Parathyroid adenoma (tissue), 2 donors: Measurements from ENCODE around the gene CYSTM1.

Experiments used
- H2AFZ ChIP-seq: fragments of 300-600 bp; sonication (generic); one replicate; pipeline ENCODE4 v1.7.0; 2017; ENCODE audit warnings: antibody characterized with exemption, mild to moderate bottlenecking
- H3K27ac ChIP-seq: fragments of 300-600 bp; sonication (generic); one replicate; pipeline ENCODE4 v1.7.0; 2017
- H3K27me3 ChIP-seq: fragments of 300-600 bp; sonication (generic); one replicate; pipeline ENCODE4 v1.7.0; 2017; ENCODE audit warnings: low read length; ENCODE audit not compliant: control insufficient read depth, insufficient read depth
- H3K36me3 ChIP-seq: fragments of 300-600 bp; sonication (generic); one replicate; pipeline ENCODE4 v1.7.0; 2017; ENCODE audit warnings: low read length; ENCODE audit not compliant: control insufficient read depth, insufficient read depth
- H3K4me1 ChIP-seq: fragments of 300-600 bp; sonication (generic); one replicate; pipeline ENCODE4 v1.7.0; 2017; ENCODE audit warnings: control low read depth
- H3K4me2 ChIP-seq: fragments of 300-600 bp; sonication (generic); one replicate; pipeline ENCODE4 v1.7.0; 2017; ENCODE audit warnings: low read length
- H3K4me3 ChIP-seq: fragments of 300-600 bp; sonication (generic); one replicate; pipeline ENCODE4 v1.7.0; 2017; ENCODE audit warnings: low read depth, low read length
- H3K79me2 ChIP-seq: fragments of 300-600 bp; sonication (generic); one replicate; pipeline ENCODE4 v1.7.0; 2017; ENCODE audit warnings: control low read depth
- H3K9ac ChIP-seq: fragments of 300-600 bp; sonication (generic); one replicate; pipeline ENCODE4 v1.7.0; 2017; ENCODE audit warnings: mild to moderate bottlenecking
- H3K9me3 ChIP-seq: fragments of 300-600 bp; sonication (generic); one replicate; pipeline ENCODE4 v1.7.0; 2017; ENCODE audit warnings: low read length; ENCODE audit not compliant: control insufficient read depth
- CTCF ChIP-seq: fragments of 300-600 bp; sonication (generic); IDR thresholded peaks from one replicate; pipeline ENCODE4 v1.7.0; 2017; ENCODE audit warnings: antibody characterized with exemption, mild to moderate bottlenecking
- donor health status: primary hyperparathyroidism.

Gene CYSTM1

GRCh38 chr5:140174014-140174413 is 974 bp upstream of the CYSTM1 start:
- Histone ChIP-seq H3K4me3 (no peak overlapping the region), H3K36me3 (no peaks in the 10 kb centered on the region), H3K4me1 (peaks cover 21% of the 10 kb centered on the region), H3K9me3 (no peaks in the 10 kb centered on the region), H3K79me2 (peaks cover 7% of the 10 kb centered on the region), H3K27me3 (no peaks in the 10 kb centered on the region), H3K9ac (no peak overlapping the region), H3K4me2 (no peak overlapping the region), H3K27ac (peak overlapping the region; percentile 85), H2AFZ (peak overlapping the region; percentile 94)
- TF ChIP-seq CTCF: no peak

- no peaks in the 10 kb centered on the region for H3K36me3 ChIP-seq
- peak overlapping the region; percentile 87 for H3K4me3 ChIP-seq
- peak overlapping the region; percentile 94 for H2AFZ ChIP-seq
- no peaks in the 10 kb centered on the region for H3K27me3 ChIP-seq
- H3K27ac ChIP-seq: peak overlapping the region; percentile 85
- H3K4me1 ChIP-seq: peaks cover 21% of the 10 kb centered on the region
- no peaks in the 10 kb centered on the region for H3K9me3 ChIP-seq
- peak overlapping the region; percentile 89 for H3K4me2 ChIP-seq
- H3K79me2 ChIP-seq: peaks cover 10% of the 10 kb centered on the region
- H3K9ac ChIP-seq: peak overlapping the region; percentile 92
- peak; percentile 30 for TF ChIP-seq CTCF
Observed at GRCh38 chr5:140175367-140176030, 511 bp downstream of the CYSTM1 start.

- Histone ChIP-seq H3K9ac (no peak overlapping the region), H3K27ac (peak overlapping the region; percentile 85), H3K79me2 (peaks cover 13% of the 10 kb centered on the region), H3K36me3 (no peaks in the 10 kb centered on the region), H3K4me2 (peak overlapping the region; percentile 89), H3K4me1 (peaks cover 21% of the 10 kb centered on the region), H2AFZ (peak overlapping the region; percentile 94), H3K27me3 (no peaks in the 10 kb centered on the region), H3K4me3 (peak overlapping the region; percentile 87), H3K9me3 (no peaks in the 10 kb centered on the region)
- no peak for TF ChIP-seq CTCF
Observed at GRCh38 chr5:140176031-140176387, 1.0 kb downstream of the CYSTM1 start.

GRCh38 chr5:140178086-140178410 is 3.1 kb downstream of the CYSTM1 start:
- peak overlapping the region; percentile 8 for H3K4me3 ChIP-seq
- no peaks in the 10 kb centered on the region for H3K9me3 ChIP-seq
- H3K27ac ChIP-seq: peak overlapping the region; percentile 76
- H3K9ac ChIP-seq: no peak overlapping the region
- H3K4me2 ChIP-seq: peak overlapping the region; percentile 27
- peaks cover 13% of the 10 kb centered on the region for H3K79me2 ChIP-seq
- H3K27me3 ChIP-seq: no peaks in the 10 kb centered on the region
- no peaks in the 10 kb centered on the region for H3K36me3 ChIP-seq
- no peak for TF ChIP-seq CTCF
- H3K4me1 ChIP-seq: peaks cover 17% of the 10 kb centered on the region
- peak overlapping the region; percentile 48 for H2AFZ ChIP-seq

- Histone ChIP-seq H3K4me1 (peaks cover 17% of the 10 kb centered on the region), H3K9me3 (no peaks in the 10 kb centered on the region), H3K79me2 (peaks cover 18% of the 10 kb centered on the region), H3K27me3 (no peaks in the 10 kb centered on the region), H3K27ac (peak overlapping the region; percentile 76), H3K36me3 (no peaks in the 10 kb centered on the region), H2AFZ (no peak overlapping the region), H3K4me2 (no peak overlapping the region), H3K9ac (no peak overlapping the region), H3K4me3 (no peak overlapping the region)
- no peak for TF ChIP-seq CTCF
Observed at GRCh38 chr5:140178482-140179116, 3.6 kb downstream of the CYSTM1 start.
